Loucy (cell line): Measurements from ENCODE around the gene PGBD5.

Source experiments
- CTCF ChIP-seq: fragments of 200-600 bp; sonication (generic); conservative IDR thresholded peaks from 2 replicates; pipeline ENCODE4 v1.5.1; 2014; ENCODE audit warnings: mild to moderate bottlenecking, antibody characterized with exemption, low read length
- EZH2phosphoT487 ChIP-seq: fragments of 200-600 bp; IDR thresholded peaks from 2 replicates; pipeline ENCODE4 v1.6.1; 2018; ENCODE audit warnings: antibody characterized with exemption, mild to moderate bottlenecking, moderate library complexity, borderline replicate concordance

GRCh38 chr1:230293390-230293700 lies 132.8 kb downstream of the PGBD5 start:
- TF ChIP-seq CTCF (no peak), EZH2phosphoT487 (no peak)
